ENCODE data around the gene S1PR1.
"Not testable (repeated sequence)": the region's sequence is repeated elsewhere in the genome, so short reads cannot be mapped to it uniquely, and the experiment has no call there.

The S1PR1 gene

GRCh38 chr1:101236516-101237228 lies at the start of gene S1PR1:
S1PR1 (plus strand) TSS chr1:101237019; CDS start chr1:101238985, 1,966 bp downstream.
- H3K4me3 ChIP-seq (ENCODE audit: control insufficient read depth, low read depth, low read length), result peak within 1 kb of the TSS; percentile 63
- DNase-seq (ENCODE audit: low read depth), result no peak
- TF ChIP-seq CTCF (IDR thresholded peaks at IDR 0.05; ENCODE audit: control insufficient read depth, insufficient read depth, low read depth, low read length, missing control alignments), result no peak

- H3K4me3 ChIP-seq (ENCODE audit: control insufficient read depth, low read depth, low read length), result no peak overlapping the region
- DNase-seq (ENCODE audit: low read depth), result no peak
- no peak for TF ChIP-seq CTCF (IDR thresholded peaks at IDR 0.05; ENCODE audit: control insufficient read depth, insufficient read depth, low read depth, low read length, missing control alignments)
Measured at GRCh38 chr1:101187297-101187696, 49.5 kb upstream of the S1PR1 start.

- H3K4me3 ChIP-seq (ENCODE audit: control insufficient read depth, low read depth, low read length), result no peak overlapping the region
- DNase-seq (ENCODE audit: low read depth), result no peak
Measured at GRCh38 chr1:101188331-101188730, 48.5 kb upstream of the S1PR1 start.

GRCh38 chr1:101188968-101189367 lies 47.9 kb upstream of the S1PR1 start:
- H3K4me3 ChIP-seq (ENCODE audit: control insufficient read depth, low read depth, low read length); DNase-seq (ENCODE audit: low read depth): not testable (repeated sequence)

More at GRCh38 chr1:101188331-101188730, 48.5 kb upstream of the S1PR1 start:
- TF ChIP-seq CTCF (IDR thresholded peaks at IDR 0.05; ENCODE audit: control insufficient read depth, insufficient read depth, low read depth, low read length, missing control alignments), result no peak

- H3K4me3 ChIP-seq (ENCODE audit: control insufficient read depth, low read depth, low read length), result no peak overlapping the region
- DNase-seq (ENCODE audit: low read depth), result no peak
- no peak for TF ChIP-seq CTCF (IDR thresholded peaks at IDR 0.05; ENCODE audit: control insufficient read depth, insufficient read depth, low read depth, low read length, missing control alignments)
Measured at GRCh38 chr1:101190441-101190840, 46.4 kb upstream of the S1PR1 start.

- no peak overlapping the region for H3K4me3 ChIP-seq (ENCODE audit: control insufficient read depth, low read depth, low read length)
- TF ChIP-seq CTCF (IDR thresholded peaks at IDR 0.05; ENCODE audit: control insufficient read depth, insufficient read depth, low read depth, low read length, missing control alignments), result no peak
- DNase-seq (ENCODE audit: low read depth), result no peak
Measured at GRCh38 chr1:101191049-101191448, 45.8 kb upstream of the S1PR1 start.

- no peak for TF ChIP-seq CTCF (IDR thresholded peaks at IDR 0.05; ENCODE audit: control insufficient read depth, insufficient read depth, low read depth, low read length, missing control alignments)
- no peak for DNase-seq (ENCODE audit: low read depth)
Measured at GRCh38 chr1:101193733-101194169, 43.1 kb upstream of the S1PR1 start.

More at GRCh38 chr1:101193733-101194169, 43.1 kb upstream of the S1PR1 start:
- no peak overlapping the region for H3K4me3 ChIP-seq (ENCODE audit: control insufficient read depth, low read depth, low read length)

All from AG09309 (cell line).